AG20443 (cell line): ENCODE measurements around the gene AOPEP.
"Not testable (repeated sequence)": the region's sequence is repeated elsewhere in the genome, so short reads cannot be mapped to it uniquely, and the experiment has no call there.

Experiments
- DNase-seq: peaks from one replicate; pipeline ENCODE4 v3.0.0; 2012; ENCODE audit warnings: low spot score, mixed read lengths

Gene AOPEP

DNA sequence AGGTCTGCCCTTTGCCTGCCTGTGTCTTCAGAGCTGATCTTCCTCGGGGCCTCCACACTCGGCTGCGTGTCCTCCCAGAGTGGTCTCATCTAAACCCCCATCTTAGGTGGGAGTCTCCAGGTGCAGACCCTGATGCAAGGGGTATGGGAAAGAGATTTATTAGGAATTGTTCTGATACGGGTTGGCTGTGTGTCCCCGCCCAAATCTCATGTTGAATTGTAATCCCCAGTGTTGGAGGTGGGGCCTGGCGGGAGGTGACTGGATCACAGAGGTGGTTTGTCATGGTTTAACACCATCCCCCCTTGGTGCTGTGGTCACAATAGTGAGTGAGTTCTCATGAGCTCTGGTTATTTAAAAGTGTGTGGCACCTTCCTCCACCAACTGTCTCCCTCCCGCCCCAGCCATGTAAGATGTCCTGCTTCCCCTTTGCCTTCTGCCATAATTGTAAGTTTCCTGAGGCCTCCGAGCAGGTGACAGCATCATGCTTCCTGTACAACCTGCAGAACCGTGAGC is 208.4 kb downstream of the AOPEP start:
- DNase-seq, result no peak

DNA sequence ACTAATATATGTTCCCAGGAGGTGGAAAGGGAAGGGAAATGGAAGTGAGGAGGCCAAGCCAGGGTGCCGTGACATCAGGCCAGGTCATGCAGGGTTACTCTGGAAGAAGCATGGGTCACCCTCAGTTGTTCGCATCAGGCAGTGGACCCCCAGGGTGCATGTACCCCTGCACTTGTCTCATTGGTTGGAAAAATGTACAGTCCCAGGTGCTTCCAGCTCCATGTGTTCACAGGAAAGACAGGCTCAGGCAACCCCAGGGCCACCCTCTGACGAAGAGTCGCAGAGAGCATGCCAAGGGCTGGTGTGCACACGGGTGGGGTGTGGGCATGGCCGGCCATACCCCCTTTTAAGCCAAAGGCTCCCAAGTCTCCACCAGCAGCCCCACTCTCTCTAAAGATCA is 208.9 kb downstream of the AOPEP start:
- DNase-seq, result no peak

DNA sequence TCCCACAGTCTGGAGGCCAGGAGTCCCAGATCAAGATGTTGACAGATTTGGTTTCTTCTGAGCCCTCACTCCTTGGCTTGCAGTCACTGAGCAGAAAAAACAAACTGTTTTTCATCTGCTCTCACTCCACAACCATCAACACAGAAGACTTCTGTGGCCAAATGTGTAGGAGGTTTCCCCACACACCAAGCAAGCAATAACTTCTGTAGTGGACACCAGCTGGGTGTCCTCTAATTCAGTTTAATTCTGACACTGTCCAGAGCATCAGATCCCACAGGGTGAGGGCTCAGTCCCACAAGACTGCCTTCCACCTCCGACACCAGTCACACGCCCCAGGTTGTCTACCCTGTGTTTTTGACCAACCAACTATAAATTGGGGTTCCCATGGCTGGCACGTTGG is 209.9 kb downstream of the AOPEP start:
- DNase-seq, result no peak

DNA sequence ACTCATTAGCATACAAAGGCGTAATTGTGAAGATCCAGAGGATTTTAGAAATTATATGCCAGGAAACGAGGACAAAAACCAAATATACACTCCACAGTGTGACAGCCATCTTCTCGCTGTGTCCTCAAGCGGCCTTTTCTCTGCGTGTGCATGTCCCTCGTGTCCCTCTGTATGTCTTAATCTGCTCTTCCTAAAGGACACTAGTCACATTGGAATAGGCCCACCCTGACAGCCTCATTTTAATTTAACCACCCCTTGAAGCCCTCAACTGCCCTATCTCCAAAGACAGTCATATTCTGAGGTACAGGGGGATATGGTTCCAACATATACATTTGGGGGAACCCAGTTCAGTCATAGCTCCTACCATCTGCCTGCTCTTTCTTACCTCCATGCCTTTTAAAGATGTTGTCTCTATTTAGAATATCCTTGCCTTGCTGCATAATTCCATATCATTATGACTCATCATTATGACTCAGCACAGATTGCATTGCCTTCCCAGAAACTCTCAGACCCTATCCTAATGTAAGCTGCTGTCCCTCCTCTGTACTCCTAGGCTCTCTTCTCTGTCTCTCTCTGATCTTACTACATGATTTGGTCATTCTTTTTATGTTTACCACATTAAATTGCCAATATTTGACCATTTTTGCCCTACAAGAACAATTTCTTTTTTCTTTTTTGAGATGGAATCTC is 210.9 kb downstream of the AOPEP start:
- peak; percentile 75 for DNase-seq

GRCh38 chr9:94938384-94938783 is 211.9 kb downstream of the AOPEP start:
- no peak for DNase-seq

DNA sequence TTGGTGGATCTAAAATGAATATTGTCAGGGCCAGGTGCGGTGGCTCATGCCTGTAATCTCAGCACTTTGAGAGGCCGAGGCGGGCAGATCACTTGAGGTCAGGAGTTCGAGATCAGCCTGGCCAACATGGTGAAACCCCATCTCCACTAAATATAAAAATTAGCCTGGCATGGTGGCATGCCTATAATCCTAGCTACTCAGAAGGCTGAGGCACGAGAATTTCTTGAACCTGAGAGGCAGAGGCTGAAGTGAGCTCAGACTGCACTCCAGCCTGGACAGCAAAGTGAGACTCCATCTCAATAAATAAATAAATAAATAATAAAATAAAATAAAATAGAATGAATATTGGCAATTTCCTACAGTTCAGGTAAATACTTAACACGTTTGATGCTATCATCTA is 213.8 kb downstream of the AOPEP start:
- not testable (repeated sequence) for DNase-seq

GRCh38 chr9:94941211-94941875 is 214.8 kb downstream of the AOPEP start:
- no peak for DNase-seq

DNA sequence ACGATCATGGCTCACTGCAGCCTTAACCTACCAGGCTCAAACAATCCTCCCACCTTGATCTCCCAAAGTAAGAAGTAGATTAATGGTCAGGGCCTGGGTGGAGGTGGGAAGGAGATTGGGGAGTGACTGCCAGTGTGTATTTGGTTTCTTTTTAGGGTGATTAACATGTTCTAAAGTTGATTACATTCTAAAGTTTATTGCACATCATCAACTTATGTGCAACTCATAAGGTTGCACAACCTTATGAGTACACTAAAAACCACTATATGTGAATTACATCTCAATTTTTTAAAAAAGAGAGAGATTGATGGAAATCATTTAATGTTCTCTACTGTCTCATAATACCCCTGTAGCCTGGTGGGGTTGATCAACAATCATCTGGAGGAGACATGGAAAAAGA is 218.1 kb downstream of the AOPEP start:
- DNase-seq, result no peak

GRCh38 chr9:94945197-94946144 is 219.0 kb downstream of the AOPEP start:
- DNase-seq, result peak; percentile 92

GRCh38 chr9:94946256-94946655 is 219.8 kb downstream of the AOPEP start:
- DNase-seq, result no peak

- DNase-seq, result no peak
Observed at GRCh38 chr9:94948567-94949235, 222.2 kb downstream of the AOPEP start.

GRCh38 chr9:94949370-94949769 is 222.9 kb downstream of the AOPEP start:
- DNase-seq, result no peak

DNA sequence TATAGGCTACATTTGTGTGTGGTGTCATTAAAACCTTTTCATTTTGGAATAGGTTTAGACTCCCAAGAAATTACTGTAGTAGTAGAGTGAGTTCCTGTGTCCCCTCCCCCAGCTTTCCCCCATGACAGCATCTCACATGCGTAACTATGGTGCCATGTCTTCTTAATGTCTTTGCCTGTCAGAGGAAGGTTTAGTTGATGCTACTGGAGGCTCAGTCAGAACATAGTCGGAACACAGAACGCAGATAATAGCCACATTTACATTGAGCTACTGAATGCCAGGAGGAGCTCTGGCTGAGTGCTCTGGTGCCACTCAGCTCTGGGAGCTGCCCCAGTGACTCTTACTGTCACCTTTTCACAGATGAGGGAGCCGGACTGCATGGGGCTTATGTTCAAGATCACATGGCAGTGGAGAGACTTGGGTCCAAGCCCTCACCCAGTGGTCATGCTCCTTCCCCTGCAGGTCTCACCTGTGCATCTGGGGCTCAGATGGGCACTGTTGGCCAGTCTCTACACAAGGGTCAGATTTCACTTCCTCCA is 223.6 kb downstream of the AOPEP start:
- DNase-seq, result no peak

DNA sequence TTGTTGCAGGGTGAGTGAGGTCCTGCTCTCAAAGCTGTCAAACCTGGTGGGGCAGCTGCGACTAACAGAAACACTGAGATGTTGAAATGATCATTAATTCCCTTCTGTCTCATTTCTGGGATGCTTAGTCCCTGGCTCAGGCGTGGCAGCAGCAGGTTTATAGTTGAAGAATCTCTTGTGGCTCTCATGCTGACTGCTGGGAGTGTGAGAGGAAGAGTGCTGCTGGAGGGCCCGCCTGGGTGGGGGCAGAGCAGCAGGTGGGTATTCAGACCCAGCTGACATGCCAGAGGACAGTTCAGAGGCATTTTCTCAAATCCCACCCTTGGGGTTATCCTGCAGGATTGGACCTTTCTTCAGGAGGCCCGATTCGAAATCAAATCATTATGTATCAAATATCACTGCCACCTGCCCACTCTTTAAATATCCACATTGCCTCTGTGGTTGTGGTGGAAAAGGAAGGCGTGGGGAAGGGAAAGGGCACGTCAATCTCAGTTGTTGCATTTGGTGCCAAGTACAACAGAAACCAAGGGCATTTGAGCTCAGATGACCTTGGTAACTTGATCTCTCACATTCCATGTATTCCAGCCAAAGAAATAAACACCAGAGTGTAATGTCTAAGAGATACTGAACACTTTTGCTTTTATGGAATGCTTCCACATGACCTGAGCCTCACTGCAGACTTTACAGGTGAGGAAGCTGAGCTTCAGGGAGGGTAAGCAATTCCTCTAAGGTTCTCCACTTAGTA is 224.3 kb downstream of the AOPEP start:
- no peak for DNase-seq

DNA sequence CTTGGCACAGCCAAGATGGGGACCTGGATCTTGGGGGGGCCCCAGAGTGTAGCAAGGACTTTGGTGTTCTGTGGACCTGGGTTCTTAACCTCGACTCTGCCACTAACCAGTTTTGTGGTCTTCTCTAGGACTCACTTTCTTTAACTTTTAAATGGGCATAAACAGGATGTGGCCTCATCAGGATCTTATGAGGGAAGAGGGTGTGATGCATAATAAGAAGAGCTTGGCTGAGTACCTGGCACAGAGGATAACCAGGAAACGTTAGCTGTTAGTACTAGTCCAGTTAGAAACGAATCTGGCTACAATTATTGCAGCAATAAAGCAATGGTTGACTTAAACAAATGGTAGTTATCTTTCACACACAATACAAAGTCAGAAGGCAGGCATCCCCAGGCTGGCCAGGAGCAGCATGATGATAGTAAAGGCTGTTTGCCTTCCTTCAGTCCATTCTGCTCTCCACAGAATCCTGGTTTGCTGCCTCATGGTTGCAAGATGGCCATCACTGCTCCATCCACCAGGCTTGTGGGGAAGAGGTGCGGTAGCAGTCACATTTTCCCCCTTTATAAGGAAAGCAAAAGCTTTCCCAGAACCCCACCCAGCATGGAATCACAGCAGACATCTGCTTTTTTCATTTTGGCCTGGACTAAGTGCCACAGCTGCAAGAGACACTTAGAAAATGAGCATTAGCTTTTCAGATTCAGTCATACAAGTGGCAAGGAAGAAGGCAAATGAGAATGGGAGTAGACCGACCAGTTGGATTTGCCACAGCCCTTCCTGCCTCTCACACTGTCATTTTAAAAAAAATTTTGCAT is 225.0 kb downstream of the AOPEP start:
- no peak for DNase-seq

GRCh38 chr9:94952565-94953373 is 226.3 kb downstream of the AOPEP start:
- DNase-seq, result peak; percentile 43

GRCh38 chr9:94956731-94957130 is 230.2 kb downstream of the AOPEP start:
- no peak for DNase-seq

DNA sequence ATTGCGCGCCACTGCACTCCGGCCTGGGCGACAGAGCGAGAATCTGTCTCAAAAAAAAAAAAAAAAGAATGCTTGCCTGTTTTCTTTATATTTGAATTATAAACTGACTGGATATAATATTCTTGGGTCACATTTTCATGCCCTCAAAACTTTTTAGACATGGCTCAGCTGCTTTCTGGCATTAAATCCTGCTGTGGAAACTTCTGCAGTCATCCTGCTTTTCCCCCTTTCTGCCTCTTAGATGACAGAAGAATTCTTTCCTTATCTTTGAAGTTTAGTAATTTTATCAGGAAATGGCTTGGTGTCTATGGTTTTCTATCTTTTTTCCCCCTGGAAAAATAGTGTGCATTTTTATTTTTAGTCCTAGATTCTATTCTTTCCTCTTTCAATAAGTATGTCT is 234.5 kb downstream of the AOPEP start:
- DNase-seq, result no peak

DNA sequence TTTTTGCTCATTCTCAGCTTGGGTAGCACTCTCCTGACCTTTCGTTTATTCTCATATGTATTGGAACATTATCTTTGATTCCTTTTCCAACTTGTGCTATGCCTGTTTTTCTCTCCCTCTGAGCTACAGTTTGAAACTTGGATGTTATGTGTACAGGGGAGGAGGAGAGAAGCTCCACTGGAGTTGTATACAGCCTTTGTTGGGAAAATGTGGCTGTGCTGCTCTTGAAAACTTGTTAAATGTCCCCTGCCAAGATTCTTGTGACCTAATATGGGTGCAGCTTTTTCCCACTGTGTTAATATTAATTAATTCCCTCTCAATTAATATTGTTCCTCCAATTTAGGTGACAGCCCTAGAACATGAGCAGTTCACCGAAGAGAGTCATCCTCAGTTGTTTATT is 235.4 kb downstream of the AOPEP start:
- DNase-seq, result no peak
